ENCODE measurements around the gene PLIN3. TPM values are rescaled to one million over a fixed set of nuclear protein-coding genes. Genes with fewer than 3 reads are reported as not detected.
"Not testable (repeated sequence)": the region's sequence is repeated elsewhere in the genome, so short reads cannot be mapped to it uniquely, and the experiment has no call there.

Gene PLIN3
- total RNA-seq, 4 donors from 2014 or later: 53.9 to 193 (median 92.5) TPM

DNA sequence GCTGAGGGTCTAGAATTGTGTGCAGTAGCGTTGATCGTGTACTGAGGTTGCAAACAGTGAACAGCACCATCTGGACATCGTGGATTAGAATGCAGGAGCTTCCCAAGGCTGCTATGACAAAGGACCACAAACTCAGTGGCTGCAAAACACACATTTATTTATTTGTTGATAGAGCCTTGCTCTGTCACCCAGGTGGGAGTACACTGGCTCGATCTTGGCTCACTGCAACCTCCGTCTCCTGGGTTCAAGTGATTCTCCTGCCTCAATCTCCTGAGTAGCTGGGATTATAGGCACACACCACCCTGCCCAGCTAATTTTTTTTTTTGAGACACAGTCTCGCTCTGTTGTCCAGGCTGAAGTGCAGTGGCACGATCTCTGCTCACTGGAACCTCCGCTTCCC is 39.5 kb upstream of the PLIN3 start:
- Histone ChIP-seq H3K4me3 (no peak overlapping the region), H3K27ac (no peak overlapping the region), H3K27me3 (no peaks in the 10 kb centered on the region), H3K9me3 (no peaks in the 10 kb centered on the region), H3K4me1 (peaks cover 15 to 17% of the 10 kb centered on the region in 2 donors), H3K36me3 (no peaks in the 10 kb centered on the region)
- DNase-seq (no peak), ATAC-seq (no peak)
- in situ Hi-C loops (cut with MboI; ENCODE audit: low sequenced_read_pairs in 4 of 4): no loop called here
- no peak for TF ChIP-seq POLR2A (IDR thresholded peaks at IDR 0.05)
- TF ChIP-seq, protein P1, sequence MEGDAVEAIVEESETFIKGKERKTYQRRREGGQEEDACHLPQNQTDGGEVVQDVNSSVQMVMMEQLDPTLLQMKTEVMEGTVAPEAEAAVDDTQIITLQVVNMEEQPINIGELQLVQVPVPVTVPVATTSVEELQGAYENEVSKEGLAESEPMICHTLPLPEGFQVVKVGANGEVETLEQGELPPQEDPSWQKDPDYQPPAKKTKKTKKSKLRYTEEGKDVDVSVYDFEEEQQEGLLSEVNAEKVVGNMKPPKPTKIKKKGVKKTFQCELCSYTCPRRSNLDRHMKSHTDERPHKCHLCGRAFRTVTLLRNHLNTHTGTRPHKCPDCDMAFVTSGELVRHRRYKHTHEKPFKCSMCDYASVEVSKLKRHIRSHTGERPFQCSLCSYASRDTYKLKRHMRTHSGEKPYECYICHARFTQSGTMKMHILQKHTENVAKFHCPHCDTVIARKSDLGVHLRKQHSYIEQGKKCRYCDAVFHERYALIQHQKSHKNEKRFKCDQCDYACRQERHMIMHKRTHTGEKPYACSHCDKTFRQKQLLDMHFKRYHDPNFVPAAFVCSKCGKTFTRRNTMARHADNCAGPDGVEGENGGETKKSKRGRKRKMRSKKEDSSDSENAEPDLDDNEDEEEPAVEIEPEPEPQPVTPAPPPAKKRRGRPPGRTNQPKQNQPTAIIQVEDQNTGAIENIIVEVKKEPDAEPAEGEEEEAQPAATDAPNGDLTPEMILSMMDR (IDR thresholded peaks at IDR 0.05 in 4 of 5, conservative IDR thresholded peaks at IDR 0.05 in 1 of 5): peak in 1 of 5 experiments; percentile 18
- intact Hi-C loops (cut with DNase I; ENCODE audit: low total_unique reads): no loop called here

DNA sequence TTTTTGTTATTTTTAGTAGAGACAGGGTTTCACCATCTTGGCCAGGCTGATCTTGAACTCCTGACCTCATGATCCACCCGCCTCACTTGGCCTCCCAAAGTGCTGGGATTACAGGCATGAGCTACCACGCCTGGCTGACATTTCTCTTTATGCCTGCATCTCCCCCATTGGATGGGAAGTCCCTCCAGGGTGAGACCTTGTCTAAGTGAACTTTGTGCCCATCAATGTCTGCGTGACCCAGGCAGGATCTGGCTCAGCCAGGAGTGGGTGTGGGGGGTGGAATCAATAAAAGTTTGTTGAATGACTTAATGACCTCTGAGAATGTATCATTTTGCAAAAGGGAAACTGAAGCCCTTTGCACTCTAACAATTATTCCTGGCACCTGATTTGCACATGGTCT is 37.0 kb upstream of the PLIN3 start:
- Histone ChIP-seq H3K36me3 (no peaks in the 10 kb centered on the region), H3K4me3 (no peak overlapping the region), H3K9me3 (no peaks in the 10 kb centered on the region), H3K4me1 (peaks cover 0 to 4% of the 10 kb centered on the region in 2 donors), H3K27ac (no peak overlapping the region), H3K27me3 (no peaks in the 10 kb centered on the region)
- in situ Hi-C loops (cut with MboI; ENCODE audit: low sequenced_read_pairs in 4 of 4): no loop called here
- no peak for DNase-seq
- ATAC-seq: no peak
- TF ChIP-seq, protein P1 (IDR thresholded peaks at IDR 0.05 in 4 of 5, conservative IDR thresholded peaks at IDR 0.05 in 1 of 5): no peak
- no peak for TF ChIP-seq POLR2A (IDR thresholded peaks at IDR 0.05)
- intact Hi-C loops (cut with DNase I; ENCODE audit: low total_unique reads): no loop called here

DNA sequence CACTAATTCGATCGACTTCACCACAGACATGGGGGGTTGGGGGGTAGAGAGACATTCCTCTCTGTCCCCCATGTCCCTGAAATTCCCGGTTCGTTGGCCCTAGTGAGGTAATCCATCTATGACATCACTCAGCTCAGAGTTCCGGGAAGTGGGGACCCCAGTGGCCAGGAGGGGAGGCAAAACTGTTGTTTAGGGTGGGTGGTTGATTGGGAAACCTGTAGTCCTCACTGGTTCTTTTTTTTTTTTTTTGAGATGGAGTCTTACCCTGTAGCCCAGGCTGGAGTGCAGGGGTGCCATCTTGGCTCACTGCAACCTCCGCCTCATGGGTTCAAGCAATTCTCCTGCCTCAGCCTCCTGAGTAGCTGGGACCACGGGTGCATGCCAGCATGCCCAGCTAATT is 35.3 kb upstream of the PLIN3 start, which contains the start of gene ARRDC5:
Gene ARRDC5, minus strand, starts transcription at position 101 of the 400 bp plus-strand sequence. Its CDS starts 71 bp downstream, at position 30.
- ATAC-seq (no peak), DNase-seq (no peak)
- no peaks in the 10 kb centered on the region for H3K27me3 ChIP-seq
- in situ Hi-C loops (cut with MboI; ENCODE audit: low sequenced_read_pairs in 4 of 4) (no loop called here), intact Hi-C loops (cut with DNase I; ENCODE audit: low total_unique reads) (no loop called here)
- H3K27ac ChIP-seq: no peak within 1 kb of the TSS
- H3K4me3 ChIP-seq: no peak within 1 kb of the TSS
- no peaks in the 10 kb centered on the region for H3K36me3 ChIP-seq
- H3K9me3 ChIP-seq: no peaks in the 10 kb centered on the region
- TF ChIP-seq POLR2A (IDR thresholded peaks at IDR 0.05): no peak
- TF ChIP-seq, protein P1 (IDR thresholded peaks at IDR 0.05 in 4 of 5, conservative IDR thresholded peaks at IDR 0.05 in 1 of 5): no peak
- no peaks in the 10 kb centered on the region for H3K4me1 ChIP-seq

- intact Hi-C loops (cut with DNase I; ENCODE audit: low total_unique reads); H3K27ac ChIP-seq; H3K27me3 ChIP-seq; ATAC-seq; H3K36me3 ChIP-seq; H3K4me3 ChIP-seq; DNase-seq; H3K4me1 ChIP-seq; in situ Hi-C loops (cut with MboI; ENCODE audit: low sequenced_read_pairs in 4 of 4); H3K9me3 ChIP-seq: not testable (repeated sequence)
Observed at GRCh38 chr19:4900879-4901278, 33.4 kb upstream of the PLIN3 start.

- H3K36me3 ChIP-seq: no peaks in the 10 kb centered on the region
- ATAC-seq (peak in 1 of 2 donors; percentile 88), DNase-seq (peak in 1 of 2 donors; percentile 89)
- H3K4me1 ChIP-seq: peaks cover 6 to 9% of the 10 kb centered on the region in 2 donors
- peak overlapping the region; percentile 69 to 79 (median 72) for H3K27ac ChIP-seq
- H3K9me3 ChIP-seq: no peaks in the 10 kb centered on the region
- H3K4me3 ChIP-seq: no peak overlapping the region
- no peak for TF ChIP-seq POLR2A (IDR thresholded peaks at IDR 0.05)
- TF ChIP-seq, protein P1 (IDR thresholded peaks at IDR 0.05 in 4 of 5, conservative IDR thresholded peaks at IDR 0.05 in 1 of 5): no peak
- in situ Hi-C loops (cut with MboI; ENCODE audit: low sequenced_read_pairs in 4 of 4): no loop called here
- intact Hi-C loops (cut with DNase I; ENCODE audit: low total_unique reads): loop anchor here (2.0 kb wide), 1 partner anchor 18 kb away; no protein-coding TSS in a partner anchor
- H3K27me3 ChIP-seq: no peaks in the 10 kb centered on the region
Observed at GRCh38 chr19:4897146-4897545, 29.7 kb upstream of the PLIN3 start.

Data from gastrocnemius medialis (tissue), 4 donors.